C4-2B (cell line): Measurements from ENCODE around the gene HTN1.

ENCODE experiments used
- CTCF ChIP-seq: fragments of 450-650 bp; conservative IDR thresholded peaks from 2 replicates; pipeline ENCODE4 v1.5.1; 2017; ENCODE audit warnings: mild to moderate bottlenecking
- ZFX ChIP-seq: fragments of 450-650 bp; IDR thresholded peaks from 2 replicates; pipeline ENCODE4 v1.6.1; 2017

DNA sequence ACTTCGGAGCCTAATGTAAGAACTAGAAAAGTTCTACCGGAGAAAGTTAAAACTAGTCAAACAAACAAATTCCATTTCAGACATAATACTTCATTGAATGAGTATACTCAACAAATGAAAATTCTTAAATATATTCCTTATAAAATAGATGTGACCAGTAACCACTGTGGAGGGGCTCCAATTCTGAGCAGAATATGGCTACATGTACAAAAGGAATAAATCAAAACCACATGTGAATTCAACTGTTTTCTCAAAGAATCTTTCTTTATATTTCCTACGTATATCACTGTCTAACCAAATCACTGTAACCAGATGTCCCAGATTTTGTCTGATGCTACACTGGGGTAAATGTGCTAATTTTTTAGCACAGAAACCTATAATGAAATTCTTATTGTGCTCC, 49.0 kb downstream of the HTN1 start:
- no peak for TF ChIP-seq CTCF
- TF ChIP-seq ZFX: no peak
